AG04449 (cell line): ENCODE measurements around the gene BCAP29.
A peak's percentile ranks its signal among the peaks of the same experiment; 100 is the strongest.

Experiments
- CTCF ChIA-PET: fragments of 350-600 bp; formaldehyde crosslinking; extraction: SDS; loops from one replicate; lab custom pipeline; 2021; ENCODE audit warnings: antibody characterized with exemption; lab: Yijun Ruan, JAX
- POLR2A ChIA-PET: fragments of 400-600, 350-600 bp; formaldehyde crosslinking; extraction: SDS; loops from one replicate; lab custom pipeline; 2020; ENCODE audit warnings: antibody characterized with exemption, inconsistent platforms; lab: Yijun Ruan, JAX
- DNase-seq: peaks from one replicate; pipeline ENCODE4 v3.0.0-alpha.2; 2010; ENCODE audit warnings: low read depth, low spot score
- H3K4me3 ChIP-seq: 2 replicates; pipeline ENCODE4 v1.5.1; 2011; ENCODE audit warnings: low read depth, mild to moderate bottlenecking, control low read depth, low read length
- TF ChIP-seq, protein P1 (sequence below): IDR thresholded peaks from one replicate; pipeline ENCODE4 v1.5.1; 2011; ENCODE audit warnings: mild to moderate bottlenecking, moderate library complexity, low read length, control low read depth, inconsistent platforms; ENCODE audit not compliant: insufficient read depth; ENCODE audit errors: missing control alignments

BCAP29 gene

DNA sequence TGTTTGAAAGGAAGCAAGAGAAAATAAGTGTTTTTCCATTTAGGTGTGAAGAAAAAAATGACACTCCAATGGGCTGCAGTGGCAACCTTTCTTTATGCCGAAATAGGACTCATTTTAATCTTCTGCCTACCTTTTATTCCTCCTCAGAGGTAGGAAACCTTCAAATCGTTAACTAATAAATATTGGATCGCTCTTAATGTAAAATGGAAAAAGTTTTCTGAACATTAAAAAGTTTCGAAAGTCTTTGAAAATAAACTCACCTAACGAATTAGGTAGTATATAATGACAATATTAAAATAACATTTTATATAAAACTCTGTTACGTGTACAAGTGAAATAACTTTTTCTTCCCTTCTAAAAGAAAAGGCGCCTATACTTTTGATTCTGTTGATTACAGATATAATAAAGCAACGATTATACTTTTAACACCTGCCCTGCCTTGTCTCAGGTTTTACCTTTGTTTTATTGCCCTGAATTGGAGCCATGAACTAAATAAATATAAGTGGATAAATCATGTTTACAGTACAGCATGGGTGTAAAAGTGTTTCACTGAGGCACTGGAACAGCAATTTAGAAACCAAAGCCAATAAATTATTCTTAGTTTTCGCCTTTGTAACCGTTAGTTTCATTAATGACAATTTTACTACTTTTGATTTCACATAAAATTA is 804 bp downstream of the BCAP29 start:
- POLR2A ChIA-PET = interaction anchor here (0.6 kb wide), 1 partner anchor 679 kb away, joined by 3 read pairs; no protein-coding TSS in a partner anchor
- TF ChIP-seq, protein P1, sequence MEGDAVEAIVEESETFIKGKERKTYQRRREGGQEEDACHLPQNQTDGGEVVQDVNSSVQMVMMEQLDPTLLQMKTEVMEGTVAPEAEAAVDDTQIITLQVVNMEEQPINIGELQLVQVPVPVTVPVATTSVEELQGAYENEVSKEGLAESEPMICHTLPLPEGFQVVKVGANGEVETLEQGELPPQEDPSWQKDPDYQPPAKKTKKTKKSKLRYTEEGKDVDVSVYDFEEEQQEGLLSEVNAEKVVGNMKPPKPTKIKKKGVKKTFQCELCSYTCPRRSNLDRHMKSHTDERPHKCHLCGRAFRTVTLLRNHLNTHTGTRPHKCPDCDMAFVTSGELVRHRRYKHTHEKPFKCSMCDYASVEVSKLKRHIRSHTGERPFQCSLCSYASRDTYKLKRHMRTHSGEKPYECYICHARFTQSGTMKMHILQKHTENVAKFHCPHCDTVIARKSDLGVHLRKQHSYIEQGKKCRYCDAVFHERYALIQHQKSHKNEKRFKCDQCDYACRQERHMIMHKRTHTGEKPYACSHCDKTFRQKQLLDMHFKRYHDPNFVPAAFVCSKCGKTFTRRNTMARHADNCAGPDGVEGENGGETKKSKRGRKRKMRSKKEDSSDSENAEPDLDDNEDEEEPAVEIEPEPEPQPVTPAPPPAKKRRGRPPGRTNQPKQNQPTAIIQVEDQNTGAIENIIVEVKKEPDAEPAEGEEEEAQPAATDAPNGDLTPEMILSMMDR = no peak
- peak overlapping the region; percentile 74 for H3K4me3 ChIP-seq
- no peak for DNase-seq
- CTCF ChIA-PET = interaction anchor here (0.9 to 1.7 kb wide), 3 partner anchors 14 to 145 kb away, joined by 3 to 6 read pairs (median 3); no protein-coding TSS in a partner anchor

DNA sequence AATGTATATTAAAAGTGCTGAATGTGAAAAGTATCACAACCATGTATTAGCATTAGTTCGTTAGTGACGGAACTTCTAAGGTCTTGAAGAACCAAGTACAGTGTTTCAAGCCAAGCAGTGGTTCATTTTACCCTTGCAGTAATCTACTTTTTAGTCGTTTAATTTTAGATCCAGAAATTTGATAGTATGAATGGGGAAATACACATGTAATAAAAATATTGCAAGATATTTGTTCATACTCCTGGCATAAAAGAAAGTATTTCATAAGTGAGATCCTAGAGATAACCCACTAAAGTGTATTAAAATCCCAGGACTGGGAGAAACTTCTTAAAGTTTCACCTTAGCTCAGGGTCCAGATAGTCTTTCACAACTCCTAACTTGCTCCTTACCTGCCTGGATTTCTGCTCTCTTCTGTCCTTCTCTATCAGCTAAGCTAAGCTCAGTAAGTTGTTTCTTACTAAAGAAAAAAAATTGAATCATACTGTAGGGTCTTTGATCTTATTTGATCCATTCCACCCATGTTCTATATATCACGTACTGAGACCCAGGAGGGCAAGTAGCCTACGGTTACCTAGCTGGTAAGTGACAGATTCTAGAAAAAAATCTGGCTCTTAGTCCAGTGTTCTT is 1.5 kb downstream of the BCAP29 start:
- DNase-seq = no peak
- TF ChIP-seq, protein P1 = no peak
- POLR2A ChIA-PET = no interaction called here
- H3K4me3 ChIP-seq = no peak overlapping the region
- CTCF ChIA-PET = interaction anchor here (2.3 kb wide), 1 partner anchor 11 kb away, joined by 7 read pairs; no protein-coding TSS in a partner anchor

DNA sequence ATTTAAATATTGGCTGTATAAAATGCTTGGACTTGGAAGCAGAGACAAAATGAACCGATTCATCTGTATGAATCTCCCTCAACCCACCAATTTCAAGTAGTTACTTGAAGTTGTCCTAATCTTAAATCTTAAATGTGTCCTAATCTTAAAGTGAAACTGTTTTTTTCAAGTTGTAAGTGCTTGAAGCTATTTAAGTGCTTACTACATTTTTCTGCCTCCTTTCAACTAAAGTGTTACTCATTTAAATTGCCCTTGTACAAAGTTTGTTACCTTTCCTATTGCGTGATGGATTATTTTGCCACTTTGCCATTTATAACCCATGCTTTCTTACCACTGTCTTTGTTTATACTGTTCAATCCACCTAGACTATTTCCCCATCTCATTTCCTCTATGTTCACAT is 2.8 kb downstream of the BCAP29 start:
- no peak for DNase-seq
- no peak overlapping the region for H3K4me3 ChIP-seq
- TF ChIP-seq, protein P1 = no peak
- CTCF ChIA-PET = interaction anchor here (2.3 kb wide), 1 partner anchor 10 kb away, joined by 7 read pairs; no protein-coding TSS in a partner anchor
- POLR2A ChIA-PET = no interaction called here

DNA sequence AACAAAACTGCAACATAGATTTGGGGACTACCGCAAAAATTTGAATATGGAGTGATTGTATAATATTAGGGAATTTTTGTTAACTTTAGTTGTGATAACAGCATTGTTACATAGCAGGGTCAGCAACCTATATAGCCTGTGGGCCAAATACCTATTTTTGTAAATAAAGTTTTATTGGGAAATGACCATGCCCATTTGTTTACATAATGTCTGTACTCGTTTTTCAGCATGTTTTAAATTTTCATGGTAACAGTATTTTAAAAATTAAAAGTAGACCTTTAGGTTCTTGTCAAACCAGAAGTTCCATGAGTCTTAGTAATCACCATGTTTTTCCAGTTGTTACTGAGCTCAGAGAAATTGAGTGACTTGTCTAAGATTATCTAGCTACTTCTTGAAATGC is 4.7 kb downstream of the BCAP29 start:
- H3K4me3 ChIP-seq = no peak overlapping the region
- ChIA-PET POLR2A (no interaction called here), CTCF (interaction anchor here (0.9 kb wide), 1 partner anchor 122 kb away, joined by 3 read pairs; no protein-coding TSS in a partner anchor)
- TF ChIP-seq, protein P1 = no peak
- no peak for DNase-seq

DNA sequence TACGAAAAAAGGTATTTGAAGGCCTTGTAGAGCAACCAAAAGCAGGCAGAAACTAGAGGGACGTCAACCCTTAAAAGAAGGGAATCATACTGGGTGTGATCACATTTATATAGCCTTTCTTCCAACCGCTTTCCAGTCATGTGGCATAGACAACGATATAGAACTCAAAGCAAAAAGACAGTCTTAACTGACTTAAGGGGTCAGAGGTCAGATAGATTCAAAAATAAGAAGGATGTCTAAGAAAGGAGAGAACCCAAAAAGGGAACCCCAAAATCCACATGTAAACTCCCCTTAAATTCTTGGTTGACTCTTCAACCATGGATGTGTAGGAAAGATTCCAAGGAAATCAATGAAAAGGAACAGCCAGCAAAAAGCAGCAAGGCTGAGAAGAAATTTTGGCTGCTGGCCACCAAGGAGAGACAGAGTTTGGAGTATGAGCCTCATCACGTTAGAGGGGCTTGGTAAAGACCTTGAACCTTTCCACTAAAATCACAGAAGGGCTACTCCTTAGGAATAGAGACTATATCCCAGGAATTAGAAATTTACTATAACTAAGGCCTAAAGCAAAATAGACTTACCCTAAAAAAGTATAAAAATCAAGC is 8.6 kb downstream of the BCAP29 start:
- H3K4me3 ChIP-seq = no peak overlapping the region
- DNase-seq = no peak
- TF ChIP-seq, protein P1 = no peak
- ChIA-PET POLR2A (no interaction called here), CTCF (no interaction called here)

DNA sequence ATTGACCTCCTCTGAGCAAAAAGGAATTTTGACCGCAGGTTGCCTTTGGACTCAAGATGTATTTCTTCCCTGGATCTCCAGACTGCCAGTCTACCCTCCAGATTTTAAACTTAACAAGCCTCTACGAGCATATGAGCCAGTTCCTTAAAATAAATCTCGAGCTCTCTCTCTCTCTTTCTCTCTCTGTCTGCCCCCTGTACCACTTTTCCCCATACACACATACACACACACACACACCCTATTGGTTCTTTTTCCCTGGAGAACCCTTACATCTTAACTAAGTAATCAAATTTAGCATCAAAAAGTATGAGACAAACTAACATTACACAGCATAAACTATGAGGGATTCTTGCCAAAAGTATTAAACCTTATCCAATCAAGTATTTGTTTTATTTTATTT is 11.4 kb downstream of the BCAP29 start:
- DNase-seq = no peak
- TF ChIP-seq, protein P1 = no peak
- H3K4me3 ChIP-seq = no peak overlapping the region
- POLR2A ChIA-PET = no interaction called here
- CTCF ChIA-PET = interaction anchor here (2.9 kb wide), 1 partner anchor 128 kb away, joined by 9 read pairs; no protein-coding TSS in a partner anchor
